ENCODE measurements around the gene FMN2. TPM values are rescaled to one million over a fixed set of nuclear protein-coding genes. Genes with fewer than 3 reads are reported as not detected.

The FMN2 gene
- total RNA-seq, 1 donor from 2014 or later, result not detected

DNA sequence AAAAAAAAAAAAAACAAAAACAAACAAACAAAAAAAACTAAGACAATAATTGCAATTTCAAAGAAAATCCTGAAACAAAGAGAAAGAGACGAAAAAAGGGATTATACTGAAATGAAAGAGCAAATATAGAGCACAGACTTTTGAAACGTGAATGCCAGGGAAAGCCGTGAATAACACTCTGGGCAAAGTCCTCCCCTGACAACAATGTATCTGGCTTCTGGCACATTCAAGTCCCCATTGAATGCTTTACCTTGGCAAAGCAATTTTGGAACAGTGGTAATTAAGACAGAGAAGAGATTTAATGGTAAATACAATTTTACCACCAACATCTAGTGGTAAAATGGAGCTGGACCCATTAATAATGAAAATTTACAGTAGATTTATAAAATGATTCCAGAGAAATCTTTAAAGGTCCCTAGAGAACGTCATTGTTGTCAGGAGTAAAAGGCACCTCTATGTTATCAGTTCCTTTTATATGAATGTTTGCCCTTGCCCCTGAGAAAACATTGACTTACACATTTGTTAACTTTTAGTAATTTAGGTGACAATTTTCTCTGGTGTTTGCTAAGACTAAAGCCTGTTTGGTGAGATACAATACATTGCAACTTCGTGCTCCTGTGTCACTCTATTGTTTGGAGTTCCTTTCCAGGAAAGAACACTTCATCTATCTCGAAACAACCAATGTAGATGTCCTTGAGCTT is 430.6 kb downstream of the FMN2 start:
- intact Hi-C loops (cut with micrococcal nuclease), result no loop called here

DNA sequence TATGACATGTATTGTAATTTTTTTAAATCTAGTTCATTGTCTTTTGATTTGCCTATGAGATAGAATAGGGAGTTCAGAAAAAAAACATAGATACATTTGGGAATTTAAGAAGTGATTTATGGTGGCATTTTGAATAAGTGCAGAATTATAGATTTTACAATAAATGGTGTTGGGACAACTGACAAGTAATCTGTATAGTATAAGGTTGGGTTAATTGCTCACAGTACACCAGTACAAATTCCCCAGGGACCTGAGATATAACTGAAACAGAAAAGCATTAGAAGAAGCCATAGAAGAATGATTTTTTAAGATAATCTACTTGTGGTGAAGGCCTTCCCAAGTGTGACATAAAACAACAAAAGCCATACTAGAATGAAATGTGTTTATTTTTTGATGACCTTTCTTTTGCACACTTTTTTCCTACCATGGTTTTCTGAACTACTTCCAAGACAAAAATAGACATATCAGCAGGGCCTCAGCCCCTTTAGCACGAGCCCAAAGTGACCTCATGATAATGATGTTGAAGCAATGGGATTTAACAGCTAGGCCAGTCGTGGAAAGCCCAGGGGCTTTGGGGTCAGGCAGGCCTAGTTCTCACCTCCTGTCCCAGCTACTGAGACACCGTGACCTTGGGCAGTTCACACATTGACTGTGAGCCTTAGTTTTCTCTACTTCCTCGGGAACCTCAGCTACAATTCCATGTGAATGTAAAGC is 432.8 kb downstream of the FMN2 start:
- intact Hi-C loops (cut with micrococcal nuclease), result no loop called here

All from T-helper 2 cell treated with Interferon-gamma antibody and Interleukin-4, amounts not matched to agents 100 ng/mL and 5 ng/mL, for 36 hours (primary cell).